ENCODE data around the gene ZNF608. TPM values are rescaled to one million over a fixed set of nuclear protein-coding genes. Genes with fewer than 3 reads are reported as not detected.

The ZNF608 gene
- total and polyA plus RNA-seq, 5 experiments from 2014 or later = 0.47 to 0.66 TPM; not detected in 3

DNA sequence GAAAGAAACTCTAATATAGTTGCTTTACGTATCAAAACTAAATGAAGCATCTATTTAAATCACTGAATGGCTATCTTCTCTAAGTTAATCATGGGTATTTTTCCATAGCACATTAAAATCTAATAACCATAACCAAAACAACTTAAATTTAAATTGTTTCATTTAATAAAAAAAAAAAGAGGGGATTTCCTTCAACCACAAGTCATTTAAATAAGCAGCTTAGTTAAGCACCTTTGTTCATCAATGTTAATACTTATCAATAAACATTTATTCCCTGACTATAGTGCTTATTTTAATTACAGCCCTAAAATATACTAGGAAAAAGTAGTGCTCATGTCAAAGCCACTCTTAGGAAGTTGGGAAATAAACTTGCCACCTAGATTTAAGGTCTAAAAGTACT lies 30.3 kb downstream of the ZNF608 start:
- Mint-ChIP-seq H3K4me3 (no peak overlapping the region), H3K27me3 (peaks cover 0 to 21% (median 1%) of the 10 kb centered on the region in 5 donors), H3K9me3 (peaks cover 0 to 2% (median 0%) of the 10 kb centered on the region in 9 donors), H3K4me1 (peaks cover 0 to 20% (median 0%) of the 10 kb centered on the region in 4 donors), H3K27ac (no peak overlapping the region), H3K36me3 (no peaks in the 10 kb centered on the region)
- DNase-seq = no peak
- ATAC-seq = no peak
- POLR2A ChIA-PET = no interaction called here

DNA sequence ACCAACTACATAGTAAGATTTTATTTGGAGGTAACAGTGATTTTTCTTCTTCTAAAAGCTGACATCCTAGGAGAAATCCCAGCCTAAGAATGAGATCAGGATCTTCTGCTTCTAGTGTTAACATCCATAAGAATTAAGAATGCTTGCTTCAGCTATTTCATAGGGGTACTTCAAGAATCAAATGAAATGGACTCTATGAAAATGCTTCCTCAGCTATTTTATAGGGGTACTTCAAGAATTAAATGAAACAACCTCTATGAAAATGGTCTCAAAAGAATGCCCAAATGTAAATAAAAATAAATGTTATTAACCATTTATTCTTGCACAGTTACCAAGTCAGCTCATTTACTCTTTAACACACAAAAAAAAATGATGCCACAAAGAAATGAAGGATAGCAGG lies 31.5 kb downstream of the ZNF608 start:
- POLR2A ChIA-PET = no interaction called here
- H3K27me3 Mint-ChIP-seq = peaks cover 0 to 23% (median 1%) of the 10 kb centered on the region in 5 donors
- peaks cover 0 to 2% (median 0%) of the 10 kb centered on the region in 9 donors for H3K9me3 Mint-ChIP-seq
- H3K4me1 Mint-ChIP-seq = peaks cover 0 to 20% (median 0%) of the 10 kb centered on the region in 4 donors
- no peak overlapping the region for H3K27ac Mint-ChIP-seq
- no peak for ATAC-seq
- DNase-seq = no peak
- no peaks in the 10 kb centered on the region for H3K36me3 Mint-ChIP-seq
- H3K4me3 Mint-ChIP-seq = no peak overlapping the region

DNA sequence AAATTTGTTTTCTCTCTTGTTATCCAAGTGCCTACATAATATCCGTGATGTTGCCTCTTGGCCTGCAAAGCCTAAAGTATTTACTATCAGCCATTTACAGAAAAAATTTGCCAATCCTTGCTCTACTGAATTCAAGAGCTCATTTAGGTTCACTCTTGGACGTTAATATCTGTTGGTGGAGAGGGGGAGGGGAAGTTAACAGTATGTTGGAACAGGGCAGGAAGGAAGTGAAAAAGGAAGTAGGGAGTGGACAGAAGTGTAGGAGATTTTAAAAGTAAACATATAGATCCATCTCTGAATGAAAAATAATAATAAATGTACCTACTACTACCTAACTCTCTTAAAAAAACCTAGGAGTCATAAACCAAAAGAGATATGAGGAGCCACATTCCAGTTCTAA lies 32.8 kb downstream of the ZNF608 start:
- Mint-ChIP-seq H3K36me3 (no peaks in the 10 kb centered on the region), H3K9me3 (peaks cover 0 to 2% (median 0%) of the 10 kb centered on the region in 9 donors), H3K4me3 (no peak overlapping the region), H3K27ac (no peak overlapping the region), H3K4me1 (peaks cover 0 to 22% (median 0%) of the 10 kb centered on the region in 4 donors), H3K27me3 (peaks cover 2 to 23% (median 3%) of the 10 kb centered on the region in 5 donors)
- ATAC-seq (no peak), DNase-seq (no peak)
- POLR2A ChIA-PET = no interaction called here

DNA sequence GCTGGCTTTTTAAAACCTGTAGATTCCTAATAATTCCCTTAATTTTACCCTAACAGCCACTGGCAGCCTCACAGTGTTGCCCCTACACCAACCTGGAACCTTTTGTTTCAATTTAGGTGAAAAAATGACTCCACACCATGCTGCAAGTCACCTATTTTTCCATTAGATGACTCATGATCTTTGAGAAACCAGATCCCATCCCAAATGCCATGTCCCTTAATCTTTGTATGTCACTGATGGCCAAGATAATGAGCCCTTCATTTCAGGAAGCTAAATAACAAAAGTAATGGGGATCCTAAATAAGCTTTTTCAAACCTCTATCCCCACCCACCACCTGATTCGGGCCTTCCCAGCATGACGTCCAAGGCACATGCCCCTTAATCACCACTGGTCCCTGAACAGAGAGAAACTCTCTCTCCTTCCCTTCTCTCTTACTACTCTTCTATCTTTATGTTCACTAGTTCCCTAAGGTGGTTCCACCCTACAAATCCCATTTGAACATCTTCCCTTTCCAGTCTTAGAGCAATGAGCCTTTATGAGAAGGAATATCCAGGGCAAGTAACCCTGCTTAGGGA lies 33.6 kb downstream of the ZNF608 start:
- DNase-seq (no peak), ATAC-seq (no peak)
- peaks cover 3 to 23% (median 6%) of the 10 kb centered on the region in 5 donors for H3K27me3 Mint-ChIP-seq
- no peak overlapping the region for H3K4me3 Mint-ChIP-seq
- H3K36me3 Mint-ChIP-seq = no peaks in the 10 kb centered on the region
- peaks cover 0 to 2% (median 0%) of the 10 kb centered on the region in 9 donors for H3K9me3 Mint-ChIP-seq
- H3K4me1 Mint-ChIP-seq = peaks cover 0 to 20% (median 0%) of the 10 kb centered on the region in 4 donors
- POLR2A ChIA-PET = no interaction called here
- no peak overlapping the region for H3K27ac Mint-ChIP-seq

DNA sequence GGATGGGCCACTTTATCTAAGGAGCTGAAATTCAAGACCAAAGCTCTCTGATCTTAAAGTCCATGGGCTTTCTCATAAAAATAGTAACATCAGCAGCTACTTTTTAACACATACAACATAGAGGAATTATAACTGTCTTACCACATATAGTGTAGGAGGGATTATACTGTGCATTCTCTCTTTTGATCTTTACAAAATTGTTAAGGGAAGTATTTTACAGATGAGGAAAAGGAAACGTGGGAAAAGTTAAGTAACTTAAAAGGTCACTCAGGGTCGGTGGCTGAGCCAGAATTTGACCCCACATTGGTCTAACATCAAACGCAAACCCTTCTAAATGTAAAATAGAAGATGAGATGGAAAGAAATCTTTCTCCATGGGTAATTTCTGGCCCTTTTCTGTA lies 38.4 kb downstream of the ZNF608 start:
- POLR2A ChIA-PET = no interaction called here
- Mint-ChIP-seq H3K4me3 (no peak overlapping the region), H3K9me3 (peaks cover 0 to under 1% (median 0%) of the 10 kb centered on the region in 9 donors), H3K36me3 (no peaks in the 10 kb centered on the region), H3K27me3 (peaks cover 3 to 28% (median 8%) of the 10 kb centered on the region in 5 donors), H3K4me1 (peaks cover 0 to 43% (median 0%) of the 10 kb centered on the region in 4 donors), H3K27ac (no peak overlapping the region)
- no peak for ATAC-seq
- no peak for DNase-seq

DNA sequence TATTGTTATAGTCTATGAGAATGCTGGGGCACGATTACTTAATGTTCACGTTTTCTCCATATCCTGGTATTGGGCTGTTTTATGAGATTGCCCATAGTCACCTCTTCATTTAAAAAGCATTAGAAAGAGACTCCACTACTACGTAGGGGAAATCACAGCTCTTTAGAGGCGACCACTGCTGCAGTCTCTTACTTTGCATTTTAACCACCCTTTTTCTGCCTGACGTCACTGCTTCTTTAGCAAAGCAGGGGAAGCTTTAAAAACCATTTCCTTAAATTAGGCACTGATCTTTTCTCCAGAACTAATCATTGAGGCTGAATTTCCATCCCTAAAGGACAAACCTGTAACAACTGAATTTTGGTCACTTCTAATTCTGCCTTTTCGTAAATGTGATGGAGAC lies 38.9 kb downstream of the ZNF608 start:
- no peak for ATAC-seq

DNA sequence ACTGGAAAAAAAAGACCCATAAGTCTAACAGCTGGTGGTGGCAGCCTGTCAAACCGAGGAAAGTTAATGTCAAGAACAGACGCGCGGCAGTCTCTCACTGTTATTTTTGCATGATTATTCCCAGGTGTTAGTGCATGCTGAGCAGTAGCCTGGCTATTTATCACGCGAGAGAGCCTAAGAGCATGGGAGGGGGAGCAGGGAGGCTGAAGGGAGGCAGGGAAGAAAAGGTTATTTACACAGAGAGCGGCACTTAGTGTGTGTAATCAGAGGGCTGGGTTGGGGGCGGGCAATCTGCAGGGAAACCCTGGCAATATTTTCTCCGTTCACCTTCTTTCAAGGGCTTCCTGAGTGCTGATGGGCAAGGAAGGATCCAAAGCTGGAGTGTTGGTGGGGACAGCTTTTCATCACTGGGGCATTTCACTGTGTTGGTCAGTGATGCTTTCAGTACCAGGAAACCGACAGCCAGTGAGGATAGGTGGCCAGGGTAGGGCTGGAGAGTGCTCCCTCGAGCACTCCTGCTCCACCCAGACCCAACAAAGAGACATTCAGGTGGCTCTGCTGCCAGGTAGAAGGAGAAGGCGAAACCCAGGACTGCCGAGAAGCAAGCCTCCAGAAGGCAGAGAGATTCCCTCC lies 39.6 kb downstream of the ZNF608 start:
- H3K4me1 Mint-ChIP-seq = peaks cover 0 to 49% (median 0%) of the 10 kb centered on the region in 4 donors
- ATAC-seq = no peak
- no peak for DNase-seq
- H3K9me3 Mint-ChIP-seq = no peaks in the 10 kb centered on the region
- POLR2A ChIA-PET = no interaction called here
- no peaks in the 10 kb centered on the region for H3K36me3 Mint-ChIP-seq
- peaks cover 3 to 16% (median 6%) of the 10 kb centered on the region in 5 donors for H3K27me3 Mint-ChIP-seq
- no peak overlapping the region for H3K4me3 Mint-ChIP-seq
- H3K27ac Mint-ChIP-seq = no peak overlapping the region

More for the DNA sequence above, 38.9 kb downstream of the ZNF608 start:
- no peaks in the 10 kb centered on the region for H3K36me3 Mint-ChIP-seq
- no peak overlapping the region for H3K27ac Mint-ChIP-seq
- POLR2A ChIA-PET = no interaction called here
- H3K4me3 Mint-ChIP-seq = peak overlapping the region in 1 of 10 donors; percentile 42
- DNase-seq = no peak
- H3K9me3 Mint-ChIP-seq = no peaks in the 10 kb centered on the region
- peaks cover 0 to 45% (median 0%) of the 10 kb centered on the region in 4 donors for H3K4me1 Mint-ChIP-seq
- peaks cover 3 to 23% (median 8%) of the 10 kb centered on the region in 5 donors for H3K27me3 Mint-ChIP-seq

DNA sequence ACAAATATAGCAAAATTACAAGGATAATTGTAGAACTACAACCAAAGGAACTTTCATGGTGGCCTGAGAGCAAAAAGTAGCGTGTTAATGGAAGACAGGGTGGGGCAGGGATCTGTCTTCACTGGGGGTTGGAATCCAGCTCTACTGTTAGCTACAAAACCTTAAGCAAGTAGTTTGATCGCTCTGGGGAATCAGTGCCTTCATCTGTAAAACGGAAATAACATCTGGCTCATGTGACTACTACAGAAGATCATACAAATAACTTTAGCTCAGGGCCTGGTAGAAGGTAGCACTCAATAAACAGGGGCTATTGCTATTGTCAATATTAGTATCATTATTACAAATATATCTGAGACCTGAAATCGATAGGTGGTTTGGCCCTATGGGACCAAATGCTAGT lies 40.4 kb downstream of the ZNF608 start:
- H3K27me3 Mint-ChIP-seq = peaks cover 2 to 8% (median 6%) of the 10 kb centered on the region in 5 donors
- H3K27ac Mint-ChIP-seq = no peak overlapping the region
- ATAC-seq (no peak), DNase-seq (no peak)
- peaks cover 0 to 51% (median 0%) of the 10 kb centered on the region in 4 donors for H3K4me1 Mint-ChIP-seq
- H3K9me3 Mint-ChIP-seq = no peaks in the 10 kb centered on the region
- POLR2A ChIA-PET = no interaction called here
- H3K4me3 Mint-ChIP-seq = peak overlapping the region in 1 of 10 donors; percentile 3
- no peaks in the 10 kb centered on the region for H3K36me3 Mint-ChIP-seq

DNA sequence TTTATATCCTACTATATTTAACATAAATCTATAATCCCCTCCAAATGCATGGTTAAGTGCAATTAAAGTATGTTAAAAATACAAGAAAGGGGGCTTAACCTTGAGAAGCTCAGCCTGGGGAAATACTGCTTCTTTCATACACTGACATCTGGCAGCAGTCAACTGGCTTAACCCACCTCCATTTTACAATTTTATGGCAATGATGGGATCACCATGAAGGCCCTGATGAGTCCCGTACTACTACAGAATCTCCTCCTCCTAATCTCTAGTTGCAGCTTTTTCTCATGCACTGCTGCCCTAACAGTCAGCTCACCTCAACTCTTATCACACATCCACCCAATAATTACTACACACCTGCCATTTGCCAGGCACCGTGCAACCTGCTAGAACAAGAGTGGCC lies 40.9 kb downstream of the ZNF608 start:
- H3K9me3 Mint-ChIP-seq = no peaks in the 10 kb centered on the region
- H3K27me3 Mint-ChIP-seq = peaks cover 2 to 8% (median 6%) of the 10 kb centered on the region in 5 donors
- DNase-seq (no peak), ATAC-seq (no peak)
- H3K27ac Mint-ChIP-seq = no peak overlapping the region
- no peaks in the 10 kb centered on the region for H3K36me3 Mint-ChIP-seq
- H3K4me3 Mint-ChIP-seq = peak overlapping the region in 1 of 10 donors; percentile 3
- H3K4me1 Mint-ChIP-seq = peaks cover 0 to 51% (median 0%) of the 10 kb centered on the region in 4 donors
- POLR2A ChIA-PET = no interaction called here

DNA sequence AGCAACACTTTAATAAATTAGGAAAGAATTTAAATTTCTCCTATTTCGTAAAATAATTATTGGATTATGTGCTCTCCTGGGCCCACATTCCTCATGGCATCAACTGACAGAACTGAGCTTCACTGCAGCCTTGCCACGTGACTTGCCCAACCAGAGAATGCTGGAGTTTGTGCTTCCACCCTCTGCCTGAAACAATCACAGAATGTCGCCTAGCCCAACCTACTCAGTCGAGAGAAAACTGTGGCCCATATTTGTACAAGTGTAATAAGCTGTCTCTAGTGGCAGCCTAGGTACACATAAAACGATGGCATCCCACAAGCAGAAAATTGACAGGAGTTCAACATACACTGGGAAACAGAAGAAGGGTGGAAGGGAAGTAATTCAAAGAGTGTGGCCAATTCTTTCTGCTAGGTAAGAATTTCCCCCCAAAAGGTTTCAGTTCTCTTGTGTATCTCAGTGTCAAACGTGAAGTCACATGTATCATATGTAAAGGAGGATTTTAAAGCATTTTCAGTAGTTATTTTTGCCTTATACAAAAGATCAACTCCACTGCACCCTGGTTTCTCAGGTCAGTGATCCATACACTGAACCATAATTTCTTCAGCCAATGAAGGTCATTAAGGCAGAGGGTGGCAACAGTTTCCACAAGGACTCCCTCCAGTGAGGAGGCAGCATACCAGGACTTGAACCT lies 41.7 kb downstream of the ZNF608 start:
- ATAC-seq (no peak), DNase-seq (no peak)
- Mint-ChIP-seq H3K27ac (no peak overlapping the region), H3K4me3 (peak overlapping the region in 1 of 10 donors; percentile 20), H3K9me3 (peaks cover 0 to 2% (median 0%) of the 10 kb centered on the region in 9 donors), H3K36me3 (no peaks in the 10 kb centered on the region), H3K27me3 (peaks cover 2 to 10% (median 7%) of the 10 kb centered on the region in 5 donors), H3K4me1 (peaks cover 0 to 51% (median 0%) of the 10 kb centered on the region in 4 donors)
- POLR2A ChIA-PET = no interaction called here

DNA sequence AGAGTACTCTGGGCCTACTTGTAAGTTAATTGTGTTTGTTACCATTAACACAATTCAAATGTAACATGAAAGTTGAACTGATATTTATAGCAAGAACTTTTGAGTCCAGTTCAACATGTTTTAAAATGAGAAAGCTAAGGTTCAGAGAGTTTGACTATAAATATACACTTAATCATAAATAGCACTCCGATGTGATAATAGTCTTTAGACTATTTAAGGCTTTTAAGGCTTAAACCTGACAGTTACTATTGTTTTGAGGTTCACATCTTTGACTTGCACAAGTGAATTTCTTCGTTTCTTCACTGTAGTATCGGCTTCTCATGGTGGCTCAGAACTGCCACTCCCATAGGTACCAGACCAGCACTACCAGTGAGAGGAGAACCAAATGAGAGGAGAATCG lies 42.4 kb downstream of the ZNF608 start:
- Mint-ChIP-seq H3K4me1 (peaks cover 0 to 49% (median 0%) of the 10 kb centered on the region in 4 donors), H3K36me3 (no peaks in the 10 kb centered on the region), H3K9me3 (peaks cover 0 to 2% (median 0%) of the 10 kb centered on the region in 9 donors), H3K4me3 (no peak overlapping the region), H3K27ac (no peak overlapping the region), H3K27me3 (peaks cover 0 to 12% (median 6%) of the 10 kb centered on the region in 5 donors)
- ATAC-seq (no peak), DNase-seq (no peak)
- POLR2A ChIA-PET = no interaction called here

DNA sequence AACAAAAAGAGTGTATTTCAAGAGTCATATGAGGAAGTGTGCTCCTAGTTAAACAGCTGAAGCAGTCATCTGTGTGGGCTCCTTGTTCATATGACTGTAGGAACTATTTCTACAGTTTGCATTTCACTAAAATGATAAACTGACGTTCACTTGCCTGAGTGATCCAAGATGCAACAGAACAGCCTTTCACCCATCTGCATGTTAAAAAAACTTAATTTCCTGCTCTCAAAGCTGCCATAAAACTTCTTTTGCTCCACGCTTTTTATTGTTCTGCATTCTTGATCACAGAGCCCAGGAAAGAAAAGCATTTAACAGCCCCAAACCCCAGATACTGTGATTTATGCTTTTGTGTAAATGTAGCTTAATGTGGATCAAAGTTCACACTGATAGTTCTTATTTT lies 43.9 kb downstream of the ZNF608 start:
- POLR2A ChIA-PET = no interaction called here
- H3K4me1 Mint-ChIP-seq = peaks cover 0 to 43% (median 0%) of the 10 kb centered on the region in 4 donors

DNA sequence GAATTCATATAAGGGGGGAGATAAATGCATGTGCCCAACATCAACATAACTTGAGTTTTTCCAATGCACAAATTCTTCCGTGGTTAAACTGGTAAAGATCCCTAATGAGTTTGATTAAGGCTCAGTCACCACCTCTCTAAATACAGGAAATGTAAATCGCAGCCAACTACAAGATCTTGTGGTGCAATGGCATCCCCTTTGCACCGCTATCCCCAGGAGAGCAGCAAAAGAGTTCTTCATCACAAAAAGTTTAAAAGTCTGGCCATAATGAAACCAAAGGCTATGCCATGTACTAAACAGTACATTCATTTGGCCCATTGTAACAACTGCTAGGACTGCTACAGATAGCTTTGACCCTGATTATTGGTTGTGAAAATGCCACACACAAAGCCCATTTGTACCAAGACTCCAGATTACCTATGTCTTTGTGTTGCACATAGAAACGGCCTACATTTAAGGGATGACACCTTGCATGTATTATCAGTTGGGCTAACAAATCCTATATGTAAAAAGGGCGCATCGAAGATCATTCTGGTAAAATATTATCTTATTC lies 44.5 kb downstream of the ZNF608 start:
- no peaks in the 10 kb centered on the region for H3K36me3 Mint-ChIP-seq
- POLR2A ChIA-PET = no interaction called here
- no peak for ATAC-seq
- H3K4me1 Mint-ChIP-seq = peaks cover 0 to 38% (median 0%) of the 10 kb centered on the region in 4 donors
- peaks cover 0 to 12% (median 1%) of the 10 kb centered on the region in 5 donors for H3K27me3 Mint-ChIP-seq
- peaks cover 0 to 2% (median 0%) of the 10 kb centered on the region in 9 donors for H3K9me3 Mint-ChIP-seq
- H3K27ac Mint-ChIP-seq = no peak overlapping the region
- no peak overlapping the region for H3K4me3 Mint-ChIP-seq
- no peak for DNase-seq

More for the DNA sequence above, 43.9 kb downstream of the ZNF608 start:
- Mint-ChIP-seq H3K9me3 (peaks cover 0 to 2% (median 0%) of the 10 kb centered on the region in 9 donors), H3K36me3 (no peaks in the 10 kb centered on the region), H3K4me3 (no peak overlapping the region), H3K27me3 (peaks cover 0 to 12% (median 0%) of the 10 kb centered on the region in 5 donors), H3K27ac (no peak overlapping the region)
- ATAC-seq (no peak), DNase-seq (no peak)
